ENCODE results near the gene FEM1B. TPM values are rescaled to one million over a fixed set of nuclear protein-coding genes. Genes with fewer than 3 reads are reported as not detected.

The FEM1B gene
- total RNA-seq, 1 experiment from 2014 or later = 70.2 TPM

DNA sequence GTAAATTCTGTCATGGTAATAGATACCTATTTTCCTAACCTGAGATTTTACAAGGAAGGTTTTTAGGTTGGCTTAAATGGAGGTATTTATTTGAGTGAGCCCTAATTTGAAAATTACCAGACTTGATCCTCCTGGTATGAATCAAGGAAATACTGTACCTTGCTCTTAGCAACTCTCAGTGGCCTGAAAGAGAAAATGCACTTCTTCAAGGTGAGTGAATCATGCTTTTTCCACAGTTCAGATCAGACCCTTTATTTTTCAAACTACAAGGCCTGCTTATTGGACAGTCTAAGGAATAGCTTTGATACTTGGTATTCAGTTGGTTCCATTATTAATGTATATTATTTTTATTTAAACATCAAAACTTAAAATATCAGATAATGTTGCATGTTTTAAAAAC, 15.4 kb downstream of the FEM1B start:
- no peak for DNase-seq (ENCODE audit: unreplicated experiment)
- ChIA-PET POLR2A (interaction anchor here (0.6 to 15.2 kb wide), 7 partner anchors 8 to 523 kb away, joined by 3 to 415 read pairs (median 4); partner anchors contain the start of gene FEM1B), CTCF (no interaction called here)
- H3K4me3 Mint-ChIP-seq (ENCODE audit: unreplicated experiment) = no peak overlapping the region
- peaks cover 94% of the 10 kb centered on the region for H3K36me3 Mint-ChIP-seq (ENCODE audit: insufficient read depth, unreplicated experiment)
- intact Hi-C loops (cut with micrococcal nuclease) = loop anchor here (5.0 kb wide), 1 partner anchor 41 kb away; no protein-coding TSS in a partner anchor
- peaks cover 37% of the 10 kb centered on the region for H3K4me1 Mint-ChIP-seq (ENCODE audit: insufficient read depth, unreplicated experiment)
- H3K27me3 Mint-ChIP-seq (ENCODE audit: insufficient read depth, unreplicated experiment) = no peaks in the 10 kb centered on the region
- H3K9me3 Mint-ChIP-seq (ENCODE audit: unreplicated experiment) = no peaks in the 10 kb centered on the region
- no TSS peak for BruUV-seq (replicated peaks)
- H3K27ac Mint-ChIP-seq (ENCODE audit: low read depth, unreplicated experiment) = no peak overlapping the region
- TF ChIP-seq, protein P1, sequence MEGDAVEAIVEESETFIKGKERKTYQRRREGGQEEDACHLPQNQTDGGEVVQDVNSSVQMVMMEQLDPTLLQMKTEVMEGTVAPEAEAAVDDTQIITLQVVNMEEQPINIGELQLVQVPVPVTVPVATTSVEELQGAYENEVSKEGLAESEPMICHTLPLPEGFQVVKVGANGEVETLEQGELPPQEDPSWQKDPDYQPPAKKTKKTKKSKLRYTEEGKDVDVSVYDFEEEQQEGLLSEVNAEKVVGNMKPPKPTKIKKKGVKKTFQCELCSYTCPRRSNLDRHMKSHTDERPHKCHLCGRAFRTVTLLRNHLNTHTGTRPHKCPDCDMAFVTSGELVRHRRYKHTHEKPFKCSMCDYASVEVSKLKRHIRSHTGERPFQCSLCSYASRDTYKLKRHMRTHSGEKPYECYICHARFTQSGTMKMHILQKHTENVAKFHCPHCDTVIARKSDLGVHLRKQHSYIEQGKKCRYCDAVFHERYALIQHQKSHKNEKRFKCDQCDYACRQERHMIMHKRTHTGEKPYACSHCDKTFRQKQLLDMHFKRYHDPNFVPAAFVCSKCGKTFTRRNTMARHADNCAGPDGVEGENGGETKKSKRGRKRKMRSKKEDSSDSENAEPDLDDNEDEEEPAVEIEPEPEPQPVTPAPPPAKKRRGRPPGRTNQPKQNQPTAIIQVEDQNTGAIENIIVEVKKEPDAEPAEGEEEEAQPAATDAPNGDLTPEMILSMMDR (IDR thresholded peaks at IDR 0.05; ENCODE audit: unreplicated experiment) = no peak

DNA sequence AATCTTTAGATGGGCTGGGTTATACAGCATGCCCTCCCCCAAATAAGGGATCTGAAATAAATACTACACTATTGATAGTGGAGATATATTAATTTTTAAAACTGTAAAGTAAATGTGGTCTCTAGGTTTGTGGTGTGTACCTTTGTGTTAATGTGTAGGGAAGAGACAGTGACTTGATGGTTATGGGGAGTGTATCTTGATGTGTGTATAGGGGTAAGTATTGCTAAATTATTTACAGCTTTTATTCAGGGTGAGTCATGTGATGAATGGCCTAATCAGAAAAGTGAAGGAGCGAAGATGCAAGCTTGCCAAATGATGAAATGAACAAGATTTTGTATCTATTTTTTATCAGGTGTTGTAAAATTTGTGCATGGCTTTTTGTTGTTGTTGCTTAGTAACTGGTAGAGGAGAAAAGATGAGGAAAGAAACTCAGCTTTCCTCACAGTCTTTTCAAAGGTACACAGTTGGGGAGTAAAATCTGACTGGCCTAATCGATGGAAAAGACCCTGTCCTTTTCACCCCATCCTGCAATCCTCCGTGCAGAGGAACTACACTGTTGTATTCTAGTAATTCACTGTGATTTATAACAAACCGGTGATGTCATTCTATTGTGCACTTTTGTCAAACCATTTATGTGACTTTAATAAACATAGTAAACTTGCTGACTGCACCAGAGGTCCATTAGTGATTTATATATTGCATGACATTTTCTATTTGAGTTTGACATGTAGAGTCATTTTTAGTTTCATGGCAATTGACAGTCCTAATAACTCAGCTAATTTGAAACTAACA, 17.7 kb downstream of the FEM1B start:
- TF ChIP-seq, protein P1 (IDR thresholded peaks at IDR 0.05; ENCODE audit: unreplicated experiment) = no peak
- POLR2A ChIA-PET = interaction anchor here (0.6 to 15.2 kb wide), 15 partner anchors 10 to 412 kb away, joined by 3 to 415 read pairs (median 4); partner anchors contain the start of gene FEM1B
- CTCF ChIA-PET = interaction anchor here (0.5 to 5.6 kb wide), 6 partner anchors 10 to 382 kb away, joined by 3 to 32 read pairs (median 4); no protein-coding TSS in a partner anchor
- no peak for DNase-seq (ENCODE audit: unreplicated experiment)
- intact Hi-C loops (cut with micrococcal nuclease) = no loop called here
- Mint-ChIP-seq H3K36me3 (ENCODE audit: insufficient read depth, unreplicated experiment) (peaks cover 92% of the 10 kb centered on the region), H3K4me1 (ENCODE audit: insufficient read depth, unreplicated experiment) (peaks cover 20% of the 10 kb centered on the region), H3K27me3 (ENCODE audit: insufficient read depth, unreplicated experiment) (no peaks in the 10 kb centered on the region), H3K4me3 (ENCODE audit: unreplicated experiment) (no peak overlapping the region), H3K9me3 (ENCODE audit: unreplicated experiment) (no peaks in the 10 kb centered on the region), H3K27ac (ENCODE audit: low read depth, unreplicated experiment) (no peak overlapping the region)
- no TSS peak for BruUV-seq (replicated peaks)

DNA sequence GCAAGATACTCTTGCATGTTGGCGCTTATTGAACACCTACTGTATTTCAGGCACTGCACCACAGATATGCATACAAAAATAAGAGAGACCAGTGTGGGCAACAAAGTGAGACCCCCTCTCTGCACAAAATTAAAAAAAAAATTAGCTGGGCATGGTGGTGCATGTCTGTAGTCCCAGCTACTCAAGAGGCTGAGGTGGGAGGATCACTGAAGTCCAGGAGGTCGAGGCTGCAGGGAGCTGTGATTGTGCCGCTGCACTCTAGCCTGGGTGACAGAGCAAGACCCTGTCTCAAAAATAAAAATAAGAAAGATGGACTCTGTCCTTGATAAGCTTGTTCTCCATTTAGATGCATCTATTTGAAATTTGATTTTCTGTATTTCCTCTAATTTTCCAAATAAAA, 20.8 kb downstream of the FEM1B start:
- Mint-ChIP-seq H3K36me3 (ENCODE audit: insufficient read depth, unreplicated experiment) (peaks cover 75% of the 10 kb centered on the region), H3K4me3 (ENCODE audit: unreplicated experiment) (no peak overlapping the region), H3K4me1 (ENCODE audit: insufficient read depth, unreplicated experiment) (peaks cover 17% of the 10 kb centered on the region), H3K27ac (ENCODE audit: low read depth, unreplicated experiment) (no peak overlapping the region), H3K27me3 (ENCODE audit: insufficient read depth, unreplicated experiment) (no peaks in the 10 kb centered on the region), H3K9me3 (ENCODE audit: unreplicated experiment) (no peaks in the 10 kb centered on the region)
- no TSS peak for BruUV-seq (replicated peaks)
- POLR2A ChIA-PET = interaction anchor here (0.6 to 15.2 kb wide), 8 partner anchors 9 to 778 kb away, joined by 3 to 415 read pairs (median 4); partner anchors contain the start of gene FEM1B
- TF ChIP-seq, protein P1 (IDR thresholded peaks at IDR 0.05; ENCODE audit: unreplicated experiment) = no peak
- CTCF ChIA-PET = interaction anchor here (0.7 to 5.6 kb wide), 5 partner anchors 7 to 375 kb away, joined by 3 to 32 read pairs (median 4); no protein-coding TSS in a partner anchor
- intact Hi-C loops (cut with micrococcal nuclease) = no loop called here
- no peak for DNase-seq (ENCODE audit: unreplicated experiment)

DNA sequence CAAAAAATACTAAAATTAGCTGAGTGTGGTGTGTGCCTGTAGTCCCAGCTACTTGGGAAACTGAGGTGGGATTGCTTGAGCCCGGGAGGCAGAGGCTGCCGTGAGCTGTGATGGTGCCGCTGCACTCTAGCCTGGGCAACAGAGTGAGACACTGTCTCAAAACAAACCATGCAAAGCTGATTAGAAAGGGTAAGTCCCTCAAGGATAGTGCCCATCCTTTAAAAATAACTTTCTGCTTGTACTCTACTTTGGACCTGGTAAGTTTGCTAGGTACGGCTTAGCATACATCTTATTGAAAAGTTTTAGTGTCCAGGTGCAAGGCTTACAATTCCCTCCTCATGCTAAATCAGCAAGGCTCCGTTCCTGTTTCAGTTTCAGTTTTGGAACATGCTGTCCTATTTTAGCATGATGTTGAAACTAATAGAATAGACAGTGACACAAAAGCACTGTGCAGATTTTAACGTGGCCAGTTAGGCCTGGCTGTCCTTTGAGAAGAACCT, 21.4 kb downstream of the FEM1B start:
- DNase-seq (ENCODE audit: unreplicated experiment) = no peak
- POLR2A ChIA-PET = interaction anchor here (0.6 to 15.2 kb wide), 7 partner anchors 10 to 46 kb away, joined by 3 to 415 read pairs (median 6); partner anchors contain the start of gene FEM1B
- no TSS peak for BruUV-seq (replicated peaks)
- TF ChIP-seq, protein P1 (IDR thresholded peaks at IDR 0.05; ENCODE audit: unreplicated experiment) = no peak
- Mint-ChIP-seq H3K4me3 (ENCODE audit: unreplicated experiment) (no peak overlapping the region), H3K27ac (ENCODE audit: low read depth, unreplicated experiment) (no peak overlapping the region), H3K36me3 (ENCODE audit: insufficient read depth, unreplicated experiment) (peaks cover 70% of the 10 kb centered on the region), H3K9me3 (ENCODE audit: unreplicated experiment) (no peaks in the 10 kb centered on the region), H3K4me1 (ENCODE audit: insufficient read depth, unreplicated experiment) (peaks cover 14% of the 10 kb centered on the region), H3K27me3 (ENCODE audit: insufficient read depth, unreplicated experiment) (no peaks in the 10 kb centered on the region)
- intact Hi-C loops (cut with micrococcal nuclease) = no loop called here
- CTCF ChIA-PET = interaction anchor here (0.9 to 5.6 kb wide), 6 partner anchors 7 to 375 kb away, joined by 3 to 32 read pairs (median 6); no protein-coding TSS in a partner anchor
